IPS-NIHi7 (cell line): ENCODE results near the gene EPHB2.
"Not testable (repeated sequence)": the region's sequence is repeated elsewhere in the genome, so short reads cannot be mapped to it uniquely, and the experiment has no call there.

ENCODE experiments used
- DNase-seq: peaks from one replicate; pipeline ENCODE4 v3.0.0; 2012; ENCODE audit warnings: mixed read lengths; ENCODE audit errors: extremely low spot score

EPHB2 gene

GRCh38 chr1:22710701-22711049 lies at the start of gene EPHB2:
Gene EPHB2, plus strand, starts transcription at chr1:22710839. Its CDS starts 144 bp downstream, at chr1:22710983.
- DNase-seq = peak; percentile 75

- DNase-seq = no peak
These were observed 48.8 kb upstream of the EPHB2 start for GRCh38 chr1:22661880-22662279.

DNA sequence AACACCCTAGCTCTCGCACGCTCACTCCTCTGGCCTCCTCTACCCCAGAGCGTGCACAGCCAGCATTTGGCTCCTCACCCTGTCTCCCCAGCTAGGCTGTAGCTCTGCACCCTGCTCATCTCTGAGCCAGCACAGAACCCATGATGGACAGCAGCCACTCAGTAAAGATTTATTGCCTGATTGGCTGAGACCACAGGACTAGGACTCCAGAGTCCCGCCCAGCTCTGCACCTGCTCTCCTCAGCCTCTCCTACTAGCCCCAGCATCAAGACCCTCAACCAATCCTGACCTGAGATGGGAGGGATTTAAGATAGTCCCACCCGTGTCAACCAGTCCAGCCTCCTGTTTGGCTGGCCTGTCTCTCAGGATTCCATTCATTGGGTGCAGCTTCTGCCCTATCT lies 48.3 kb upstream of the EPHB2 start:
- peak; percentile 89 for DNase-seq

DNA sequence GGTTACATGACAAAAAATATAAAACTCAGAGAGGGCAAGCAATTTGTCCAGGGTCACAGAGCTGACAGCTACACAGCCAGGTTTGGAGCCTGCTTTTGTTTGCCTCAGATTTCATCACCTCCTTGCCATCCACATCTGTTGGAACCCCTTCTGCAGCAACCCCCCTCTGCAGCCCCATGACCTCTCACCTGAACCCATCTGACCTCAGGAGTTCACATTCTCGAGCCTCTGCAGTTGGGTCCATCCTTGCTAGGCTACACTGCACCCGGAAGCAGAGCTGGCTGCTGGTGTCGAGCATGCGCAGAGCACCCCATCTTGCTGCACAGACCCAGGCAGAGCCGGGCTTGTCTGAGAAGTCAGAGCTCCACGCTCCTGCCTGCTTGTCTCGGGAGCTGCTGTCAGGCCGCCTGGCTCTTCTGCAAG lies 47.6 kb upstream of the EPHB2 start:
- DNase-seq = no peak

DNA sequence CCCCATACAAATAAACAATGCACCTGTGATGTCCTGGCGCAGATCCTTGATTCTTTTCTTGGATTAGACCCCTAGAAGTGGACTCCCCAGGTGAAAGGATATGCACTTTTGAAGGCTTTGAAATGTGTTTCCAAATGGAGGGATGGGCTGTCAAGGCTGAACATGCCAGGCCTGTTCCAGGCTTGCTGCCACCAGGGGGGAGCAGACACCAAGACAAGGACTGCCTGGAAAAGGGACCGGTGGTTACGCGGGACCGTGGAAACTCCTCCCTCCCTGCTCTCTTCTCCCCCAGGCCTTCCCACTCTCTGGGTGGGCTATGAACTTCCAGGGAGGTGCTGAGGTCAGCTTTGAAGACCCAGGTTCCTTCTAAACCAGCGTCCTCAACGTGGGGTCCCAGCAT lies 44.9 kb upstream of the EPHB2 start:
- peak; percentile 80 for DNase-seq

DNA sequence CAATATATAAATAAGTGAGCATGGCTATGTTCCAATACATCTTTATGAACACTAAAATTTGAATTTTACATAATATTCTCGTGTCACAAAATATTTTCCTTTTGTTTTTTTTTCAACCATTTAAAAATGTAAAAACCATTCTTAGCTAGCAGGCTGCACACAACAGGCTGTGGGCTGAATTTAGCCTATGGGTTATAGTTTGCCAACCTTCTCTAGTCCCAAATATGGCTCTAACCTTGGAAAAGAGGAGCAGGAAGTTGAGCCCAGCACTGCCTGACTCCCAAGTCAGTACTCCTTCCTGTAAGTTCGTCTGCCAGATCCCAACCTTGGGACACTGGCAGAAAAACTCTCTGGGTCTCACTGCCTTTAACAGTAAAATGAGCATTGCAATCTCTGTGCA lies 44.2 kb upstream of the EPHB2 start:
- no peak for DNase-seq

- not testable (repeated sequence) for DNase-seq
These were observed 41.8 kb upstream of the EPHB2 start for GRCh38 chr1:22668840-22669239.

DNA sequence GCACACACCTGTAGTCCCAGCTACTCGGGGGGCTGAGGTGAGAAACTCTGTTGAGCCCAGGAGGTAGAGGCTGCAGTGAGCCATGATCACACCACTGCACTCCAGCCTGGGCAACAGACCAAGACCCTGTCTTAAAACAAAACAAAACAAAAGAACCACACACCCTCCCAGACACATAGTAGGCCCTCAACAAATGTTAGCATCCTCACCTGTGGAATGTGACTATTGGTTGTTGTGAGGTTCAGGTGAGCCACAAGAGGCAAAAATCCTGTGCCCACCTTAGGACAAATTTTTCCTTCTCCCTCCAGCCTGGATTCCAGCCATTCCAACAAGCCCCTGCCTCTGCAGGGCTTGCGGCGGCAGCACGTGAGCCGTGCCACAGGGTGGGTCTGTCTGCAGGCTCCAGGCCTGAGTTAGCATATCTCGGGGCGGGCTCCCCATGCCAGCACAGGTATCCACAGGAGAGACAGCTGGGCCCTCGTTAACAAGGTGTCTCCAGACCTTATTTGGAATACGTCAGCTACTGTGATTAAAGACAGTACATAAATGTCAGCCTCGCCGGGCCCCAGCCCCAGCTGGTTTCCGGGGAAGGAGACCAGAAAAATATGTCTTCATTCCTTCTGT lies 40.2 kb upstream of the EPHB2 start:
- DNase-seq = no peak

- no peak for DNase-seq
These were observed 38.6 kb upstream of the EPHB2 start for GRCh38 chr1:22671999-22672398.

DNA sequence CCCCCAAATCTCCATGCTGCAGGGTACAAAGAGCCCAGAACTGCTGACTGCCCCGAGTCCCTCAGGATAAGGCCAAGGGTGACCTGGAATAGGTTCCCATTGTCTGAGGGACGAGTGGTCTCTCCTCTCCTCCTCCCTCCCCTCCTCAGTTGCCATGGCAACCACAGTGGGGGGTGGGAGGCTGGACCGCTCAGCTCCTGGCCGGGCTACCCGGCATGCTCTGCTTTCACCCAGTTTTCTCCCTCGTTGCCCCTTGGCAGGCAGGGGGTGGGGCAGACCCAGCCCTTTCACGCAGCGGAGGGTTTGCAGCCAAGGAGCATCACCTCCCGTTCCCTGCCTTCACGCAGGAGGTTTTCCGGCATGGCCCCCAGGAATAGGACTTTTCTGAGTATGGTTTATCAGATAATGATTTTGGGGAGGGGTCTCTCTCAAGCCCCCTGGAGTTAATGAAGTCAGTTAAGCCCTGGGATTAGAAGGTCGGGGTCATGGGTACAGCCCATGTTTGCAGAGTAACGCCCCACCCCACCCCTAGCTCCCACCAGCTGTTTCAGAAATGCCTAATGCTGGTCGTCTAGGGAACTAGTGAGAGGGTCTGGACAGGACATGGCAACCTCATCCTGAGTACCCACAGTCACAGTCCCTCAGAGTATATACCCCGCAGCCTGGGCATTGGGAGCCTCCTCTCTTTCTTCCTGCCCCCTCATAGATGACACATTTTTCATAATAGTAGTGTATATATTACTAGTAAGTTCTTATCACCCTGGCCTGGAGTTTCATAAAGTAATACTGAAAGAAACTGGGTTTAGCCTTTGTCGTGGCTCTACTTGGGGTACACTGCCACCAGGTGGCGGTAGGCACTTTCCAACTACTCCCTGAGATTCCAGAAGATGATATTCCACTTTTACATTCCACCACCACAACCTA lies 36.9 kb upstream of the EPHB2 start:
- peak; percentile 62 for DNase-seq

DNA sequence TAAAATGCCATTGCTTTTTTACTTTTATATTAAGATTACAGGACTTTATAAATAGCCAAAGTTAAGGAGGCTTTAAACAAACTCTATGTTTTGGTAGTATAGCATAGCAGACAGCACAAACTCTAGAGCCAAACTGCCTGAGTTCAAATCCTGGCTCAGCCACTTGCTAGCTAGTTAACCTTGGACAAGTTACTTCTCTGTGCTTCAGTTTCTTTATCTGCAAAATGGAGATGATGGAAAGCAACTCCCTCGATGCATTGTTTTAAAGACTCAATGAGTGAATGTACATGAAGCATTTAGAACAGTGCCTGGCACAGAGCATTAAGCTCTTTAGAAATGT lies 36.3 kb upstream of the EPHB2 start:
- no peak for DNase-seq

GRCh38 chr1:22676151-22676550 lies 34.5 kb upstream of the EPHB2 start:
- not testable (repeated sequence) for DNase-seq

- no peak for DNase-seq
These were observed 33.6 kb upstream of the EPHB2 start for GRCh38 chr1:22676916-22677583.

GRCh38 chr1:22677931-22678896 lies 32.4 kb upstream of the EPHB2 start:
- DNase-seq = no peak

- no peak for DNase-seq
These were observed 29.9 kb upstream of the EPHB2 start for GRCh38 chr1:22680726-22681125.

- DNase-seq = no peak
These were observed 28.9 kb upstream of the EPHB2 start for GRCh38 chr1:22681556-22682276.

DNA sequence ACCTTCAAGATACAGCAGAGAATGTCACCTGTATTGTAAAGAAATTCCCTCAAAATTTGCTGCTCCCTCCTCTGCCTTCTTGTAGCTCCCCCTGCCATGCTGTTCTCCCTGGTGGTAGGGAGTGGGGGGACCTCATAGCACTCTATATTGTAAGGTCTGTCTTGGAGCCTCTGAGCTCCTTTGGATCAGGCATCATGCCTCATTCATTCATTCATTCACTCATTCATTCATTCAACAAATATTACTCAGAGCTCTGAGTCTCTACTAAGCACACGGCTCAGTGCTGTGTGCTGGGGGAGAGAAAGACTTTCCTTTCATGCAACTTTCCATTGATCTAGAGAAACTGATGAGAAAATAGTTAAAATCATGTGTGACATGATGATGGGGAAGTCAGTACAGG lies 27.1 kb upstream of the EPHB2 start:
- no peak for DNase-seq

GRCh38 chr1:22685591-22686059 lies 25.0 kb upstream of the EPHB2 start:
- no peak for DNase-seq

DNA sequence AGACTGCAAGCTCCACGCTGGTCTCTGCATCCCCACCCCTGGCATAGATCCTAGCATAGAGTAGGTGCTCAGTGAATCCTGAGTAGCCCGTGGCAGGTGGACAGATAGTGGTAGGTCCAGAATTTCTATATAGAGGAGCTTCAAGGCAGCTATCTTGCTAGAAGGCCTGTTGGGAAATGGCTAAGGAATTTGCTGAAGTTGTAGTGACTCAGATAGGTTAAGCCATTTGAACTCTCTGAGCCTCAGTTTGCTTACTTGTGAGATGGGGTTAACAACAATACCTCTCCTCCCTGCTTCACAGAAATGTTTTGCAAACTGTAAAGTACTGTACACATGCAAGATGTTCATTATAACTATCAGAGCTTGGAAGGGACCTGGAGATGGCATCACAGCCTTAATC lies 23.4 kb upstream of the EPHB2 start:
- no peak for DNase-seq

- DNase-seq = no peak
These were observed 22.2 kb upstream of the EPHB2 start for GRCh38 chr1:22688466-22688865.

DNA sequence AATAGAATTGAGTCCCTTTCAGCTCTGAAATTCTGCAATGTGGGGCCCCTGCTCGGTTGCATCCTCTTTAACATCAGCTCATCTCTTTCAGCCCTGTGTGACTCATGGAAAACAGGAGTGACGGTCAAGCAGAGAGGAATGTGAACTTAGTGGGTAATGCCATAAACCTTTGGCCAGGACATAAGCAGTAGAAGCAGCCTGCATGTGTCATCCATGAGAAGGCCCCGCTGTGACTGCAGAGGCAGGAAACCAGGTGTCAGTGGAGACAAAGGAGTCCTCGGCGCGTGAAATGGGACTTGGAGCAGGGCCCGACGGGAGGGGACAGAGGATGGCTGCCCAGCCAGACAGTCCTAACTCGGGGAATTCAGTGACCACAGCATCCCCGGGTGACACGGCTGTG lies 21.1 kb upstream of the EPHB2 start:
- DNase-seq = no peak
